ENCODE measurements around the gene DLGAP4.

The DLGAP4 gene, protein sequence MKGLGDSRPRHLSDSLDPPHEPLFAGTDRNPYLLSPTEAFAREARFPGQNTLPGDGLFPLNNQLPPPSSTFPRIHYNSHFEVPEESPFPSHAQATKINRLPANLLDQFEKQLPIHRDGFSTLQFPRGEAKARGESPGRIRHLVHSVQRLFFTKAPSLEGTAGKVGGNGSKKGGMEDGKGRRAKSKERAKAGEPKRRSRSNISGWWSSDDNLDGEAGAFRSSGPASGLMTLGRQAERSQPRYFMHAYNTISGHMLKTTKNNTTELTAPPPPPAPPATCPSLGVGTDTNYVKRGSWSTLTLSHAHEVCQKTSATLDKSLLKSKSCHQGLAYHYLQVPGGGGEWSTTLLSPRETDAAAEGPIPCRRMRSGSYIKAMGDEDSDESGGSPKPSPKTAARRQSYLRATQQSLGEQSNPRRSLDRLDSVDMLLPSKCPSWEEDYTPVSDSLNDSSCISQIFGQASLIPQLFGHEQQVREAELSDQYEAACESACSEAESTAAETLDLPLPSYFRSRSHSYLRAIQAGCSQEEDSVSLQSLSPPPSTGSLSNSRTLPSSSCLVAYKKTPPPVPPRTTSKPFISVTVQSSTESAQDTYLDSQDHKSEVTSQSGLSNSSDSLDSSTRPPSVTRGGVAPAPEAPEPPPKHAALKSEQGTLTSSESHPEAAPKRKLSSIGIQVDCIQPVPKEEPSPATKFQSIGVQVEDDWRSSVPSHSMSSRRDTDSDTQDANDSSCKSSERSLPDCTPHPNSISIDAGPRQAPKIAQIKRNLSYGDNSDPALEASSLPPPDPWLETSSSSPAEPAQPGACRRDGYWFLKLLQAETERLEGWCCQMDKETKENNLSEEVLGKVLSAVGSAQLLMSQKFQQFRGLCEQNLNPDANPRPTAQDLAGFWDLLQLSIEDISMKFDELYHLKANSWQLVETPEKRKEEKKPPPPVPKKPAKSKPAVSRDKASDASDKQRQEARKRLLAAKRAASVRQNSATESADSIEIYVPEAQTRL

DNA sequence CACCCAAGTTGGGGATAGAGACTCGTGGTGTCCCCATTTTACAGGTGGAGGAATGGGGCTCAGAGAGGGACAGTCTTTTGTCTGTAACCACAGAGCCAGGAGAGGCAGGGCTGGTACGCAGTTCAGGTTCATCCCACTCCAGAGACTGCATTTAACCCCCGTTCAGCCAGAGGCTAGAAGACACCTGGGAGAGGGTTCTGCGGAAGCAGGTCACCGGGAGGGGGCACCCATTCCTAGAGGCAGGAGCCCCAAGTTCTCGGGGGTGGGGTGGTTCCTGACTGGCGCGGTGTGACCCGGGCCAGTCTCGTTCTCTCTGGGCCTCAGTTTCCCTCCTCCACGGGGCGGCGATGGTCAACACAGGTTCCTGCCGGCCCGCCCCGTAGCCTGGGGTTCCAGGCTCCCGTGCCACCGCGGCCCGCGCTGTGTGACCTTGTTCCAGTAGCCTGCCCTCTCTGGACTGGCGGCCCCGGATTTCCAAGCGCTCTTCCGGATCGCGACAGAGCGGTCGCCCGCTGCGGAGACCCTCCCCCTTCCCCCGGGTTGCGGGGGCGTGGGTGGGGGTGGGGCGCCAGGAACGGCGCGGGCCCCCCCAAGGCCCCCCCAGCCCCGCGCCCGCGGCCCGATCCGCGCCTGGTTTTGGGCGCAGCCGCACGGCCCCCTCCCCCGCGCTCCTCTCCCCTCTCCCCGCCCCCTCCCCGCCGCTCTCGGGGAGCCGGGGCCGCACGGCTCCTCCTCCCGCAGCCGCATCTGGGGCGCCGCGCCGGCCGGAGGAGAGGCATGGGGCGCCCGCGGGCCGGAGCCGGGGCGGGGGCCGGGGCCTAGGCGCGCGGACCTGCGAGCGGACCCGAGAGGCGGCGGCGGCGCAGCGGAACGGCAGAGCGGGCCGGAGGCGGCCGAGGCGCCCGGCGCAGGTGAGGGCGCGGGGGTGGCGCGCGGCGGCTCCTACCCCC lies at the start of gene DLGAP4:
Gene DLGAP4, plus strand, starts transcription at position 738 of the 950 bp plus-strand sequence. CDS start 125,379 bp downstream, outside the sequence.
- DNase-seq, result no peak

DNA sequence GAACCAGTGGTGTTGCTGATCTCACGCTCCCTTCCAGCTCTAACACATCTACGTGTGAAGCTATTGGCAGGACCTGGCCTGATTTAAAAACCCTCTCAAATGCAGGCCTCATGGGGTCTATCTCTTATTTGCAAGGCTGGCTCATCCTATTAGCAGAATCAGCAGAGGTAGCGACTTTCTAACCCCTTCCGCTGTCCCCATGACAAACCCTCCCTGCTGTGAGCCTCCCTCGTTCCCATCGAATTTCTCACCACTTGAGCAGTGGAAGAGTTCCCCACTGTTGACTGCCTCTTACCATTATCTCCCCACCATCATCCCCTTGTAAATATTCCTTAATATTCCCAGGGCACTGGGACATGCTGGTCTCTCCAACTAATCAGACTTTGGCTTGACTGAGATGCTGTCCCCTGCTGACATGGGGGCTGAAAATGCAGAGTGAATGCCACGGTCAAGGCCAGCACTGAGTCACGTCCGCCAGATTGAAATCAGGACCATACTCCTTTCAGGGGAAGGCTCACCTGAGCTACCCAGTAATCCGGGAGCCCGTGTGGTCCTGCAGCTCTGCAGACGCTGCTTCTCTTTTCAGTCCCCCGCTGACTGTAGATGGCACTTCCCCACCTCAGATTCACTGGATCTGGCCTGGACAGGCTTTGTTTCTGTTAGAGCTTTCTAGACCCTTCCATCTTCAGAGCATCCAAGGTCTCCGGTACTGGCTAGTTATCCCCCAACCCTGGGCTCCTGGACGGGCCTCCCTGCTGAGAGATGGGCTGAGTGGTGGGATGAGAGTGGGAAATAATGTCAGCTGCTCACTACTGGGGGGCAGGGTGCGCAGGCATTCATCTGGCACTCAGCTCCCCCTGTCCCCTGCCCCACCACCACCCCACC lies 46.7 kb upstream of the DLGAP4 start:
- DNase-seq, result no peak

DNA sequence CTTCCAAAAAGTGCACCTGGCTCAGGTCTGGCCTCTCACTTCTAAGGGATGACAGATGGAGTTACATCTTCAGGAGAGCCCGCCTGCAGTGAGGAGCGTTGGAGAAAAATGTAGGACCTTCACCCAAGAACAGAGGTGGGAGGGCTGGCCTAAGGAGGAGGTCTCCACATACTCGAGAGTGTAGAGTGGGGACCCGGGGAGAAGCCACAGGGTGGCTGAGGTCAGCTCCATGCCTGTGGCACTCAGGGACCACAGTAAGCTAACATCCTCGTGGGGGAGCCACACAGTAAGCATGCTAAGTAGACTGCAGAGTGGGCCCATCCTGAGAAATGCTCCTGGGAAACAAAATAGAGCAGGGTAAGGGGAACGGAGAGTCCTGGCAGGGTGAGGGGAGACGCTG lies 45.8 kb upstream of the DLGAP4 start:
- no peak for DNase-seq

DNA sequence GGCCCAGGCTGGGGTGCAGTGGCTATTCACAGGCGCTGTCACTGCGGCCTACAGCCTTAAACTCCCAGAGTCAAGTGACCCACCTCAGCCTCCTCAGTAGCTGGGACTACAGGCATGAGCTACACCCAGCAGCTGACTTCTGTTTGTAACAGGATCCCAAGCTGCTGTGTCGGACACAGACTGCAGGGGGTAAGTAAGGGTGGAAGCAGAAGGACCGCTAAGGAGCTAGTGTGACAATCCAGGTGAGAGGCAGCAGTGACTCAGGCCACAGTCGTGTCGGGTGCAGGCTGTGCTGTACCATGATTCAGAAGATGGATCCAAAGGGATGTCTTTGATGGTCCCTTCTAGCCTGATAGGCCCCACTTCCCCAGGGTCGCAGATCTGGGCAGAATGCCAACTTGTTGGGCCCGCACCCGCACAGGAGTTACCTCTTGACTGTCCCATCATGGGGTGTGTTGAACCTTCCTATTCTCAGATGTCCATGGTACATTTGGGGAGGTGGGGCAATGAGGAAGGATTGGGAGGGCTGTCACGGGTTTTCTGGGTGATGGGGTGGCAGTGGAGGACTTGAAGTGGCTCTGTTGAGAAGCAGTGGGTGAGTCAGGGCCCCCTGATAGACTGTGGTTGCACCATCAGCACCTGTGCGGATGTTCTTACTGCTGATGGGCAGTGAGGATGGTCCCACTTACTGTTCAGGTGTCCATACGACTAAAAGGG lies 44.6 kb upstream of the DLGAP4 start:
- DNase-seq, result no peak

DNA sequence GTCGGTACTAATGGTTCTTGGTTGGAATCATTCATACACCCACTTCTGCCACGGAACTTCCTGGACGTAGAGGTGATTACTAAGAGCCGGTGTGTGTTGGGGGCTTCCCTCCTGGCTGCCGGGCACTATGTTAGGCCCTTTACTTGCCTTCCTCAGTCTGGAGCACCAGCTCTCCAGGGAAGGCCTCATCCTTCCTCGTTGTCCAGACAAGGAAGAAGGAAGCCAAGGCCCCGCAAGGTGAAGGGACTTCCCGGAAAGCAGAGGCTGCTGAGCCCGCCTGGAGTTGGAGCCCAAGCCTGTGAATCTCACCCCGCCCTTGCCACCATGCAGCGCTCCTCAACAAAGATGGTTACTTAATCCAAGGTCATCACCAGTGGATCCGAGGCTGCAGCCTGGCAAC lies 43.7 kb upstream of the DLGAP4 start:
- DNase-seq, result no peak

DNA sequence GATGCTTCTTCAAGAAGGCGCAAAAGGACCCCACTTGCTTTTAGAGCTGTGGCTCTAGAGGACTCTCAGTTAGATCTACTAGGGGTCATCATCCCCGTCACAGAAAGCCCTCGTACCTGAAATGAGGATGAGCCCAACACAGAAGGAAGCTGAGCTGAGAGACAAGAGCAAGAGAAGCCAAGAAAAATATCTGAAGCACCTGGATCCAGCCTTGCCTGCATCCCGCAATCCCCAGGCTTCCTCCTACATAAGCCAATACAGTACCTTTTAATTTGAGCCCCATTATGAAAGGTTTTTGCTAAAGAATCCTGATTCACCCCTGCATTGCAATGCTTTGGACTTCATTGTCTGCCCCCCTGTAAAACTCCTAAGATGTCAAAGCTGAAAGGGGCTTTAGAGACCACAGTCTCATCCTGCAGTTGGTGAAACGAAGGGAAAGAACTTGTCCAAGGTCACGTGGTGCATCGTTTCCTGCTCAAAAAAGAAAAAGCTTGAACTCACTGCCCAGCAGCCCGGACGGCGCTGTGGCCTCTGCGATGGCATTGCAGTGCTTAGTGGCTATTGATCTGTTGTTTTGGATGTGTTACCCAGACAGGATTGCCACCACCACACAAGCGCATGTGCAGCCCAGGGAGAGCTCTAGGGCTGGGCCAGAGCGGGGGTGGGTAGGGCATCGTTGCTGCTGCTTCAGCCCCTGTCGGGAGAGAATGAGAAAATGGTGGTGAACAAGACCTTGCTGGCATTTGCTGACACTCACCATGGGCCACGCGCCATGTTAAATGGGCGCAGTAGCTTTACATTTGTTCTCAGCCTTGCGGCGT lies 41.5 kb upstream of the DLGAP4 start:
- DNase-seq, result no peak

DNA sequence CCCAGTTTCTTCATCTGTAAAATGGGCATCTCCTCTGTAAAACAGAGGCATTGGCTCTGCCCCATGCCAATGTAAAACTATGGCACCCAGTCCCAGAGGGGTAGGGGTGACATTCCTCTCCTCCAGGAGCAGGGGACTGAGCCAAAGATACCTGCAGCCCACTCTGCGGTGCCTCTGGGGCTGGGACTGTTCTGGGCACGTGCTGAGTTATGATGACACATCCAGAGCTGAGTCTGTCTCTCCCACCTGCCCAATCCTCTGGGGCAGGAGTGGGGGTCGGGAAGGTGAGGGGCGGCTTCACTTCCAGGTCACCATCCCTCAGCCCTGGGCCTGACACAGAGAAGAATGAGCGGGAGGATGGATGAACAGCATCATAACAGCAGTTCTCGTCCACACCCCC lies 40.0 kb upstream of the DLGAP4 start:
- no peak for DNase-seq

DNA sequence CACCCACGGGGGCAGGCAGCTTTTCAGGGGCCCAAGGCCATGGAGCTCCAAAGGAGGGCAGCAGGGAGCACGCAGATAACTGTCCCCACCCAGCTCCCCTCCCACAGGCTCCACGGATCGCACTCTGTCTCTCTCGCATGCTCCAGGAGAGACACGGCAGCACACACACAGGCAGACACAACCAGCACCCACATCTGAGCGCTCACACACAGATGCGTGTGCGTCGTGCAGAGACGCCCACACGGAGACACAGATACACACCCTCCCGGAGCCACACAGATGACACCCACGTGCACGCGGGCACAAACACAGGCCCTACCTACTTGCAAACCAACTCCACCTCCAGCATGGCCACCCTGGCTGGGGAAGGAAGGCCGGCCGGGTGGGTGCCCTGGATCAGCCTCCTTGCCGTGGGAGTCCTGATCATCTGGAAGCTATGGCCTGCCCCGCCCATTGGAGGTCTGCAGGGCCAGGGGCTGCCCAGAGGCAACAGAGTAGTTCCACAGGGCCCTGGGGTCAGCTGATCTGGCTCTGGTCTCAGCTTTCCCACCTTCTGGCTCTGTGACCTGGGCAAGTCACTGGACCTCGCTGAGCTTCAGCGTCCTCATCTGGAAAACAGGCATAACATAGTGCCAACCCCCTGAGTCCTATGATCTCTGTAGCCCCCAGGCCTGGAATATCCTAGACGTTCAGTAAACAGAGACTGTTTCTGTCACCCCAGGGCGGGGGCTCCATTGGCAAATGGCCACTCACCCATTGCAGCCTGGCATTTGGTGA lies 38.3 kb upstream of the DLGAP4 start:
- no peak for DNase-seq

DNA sequence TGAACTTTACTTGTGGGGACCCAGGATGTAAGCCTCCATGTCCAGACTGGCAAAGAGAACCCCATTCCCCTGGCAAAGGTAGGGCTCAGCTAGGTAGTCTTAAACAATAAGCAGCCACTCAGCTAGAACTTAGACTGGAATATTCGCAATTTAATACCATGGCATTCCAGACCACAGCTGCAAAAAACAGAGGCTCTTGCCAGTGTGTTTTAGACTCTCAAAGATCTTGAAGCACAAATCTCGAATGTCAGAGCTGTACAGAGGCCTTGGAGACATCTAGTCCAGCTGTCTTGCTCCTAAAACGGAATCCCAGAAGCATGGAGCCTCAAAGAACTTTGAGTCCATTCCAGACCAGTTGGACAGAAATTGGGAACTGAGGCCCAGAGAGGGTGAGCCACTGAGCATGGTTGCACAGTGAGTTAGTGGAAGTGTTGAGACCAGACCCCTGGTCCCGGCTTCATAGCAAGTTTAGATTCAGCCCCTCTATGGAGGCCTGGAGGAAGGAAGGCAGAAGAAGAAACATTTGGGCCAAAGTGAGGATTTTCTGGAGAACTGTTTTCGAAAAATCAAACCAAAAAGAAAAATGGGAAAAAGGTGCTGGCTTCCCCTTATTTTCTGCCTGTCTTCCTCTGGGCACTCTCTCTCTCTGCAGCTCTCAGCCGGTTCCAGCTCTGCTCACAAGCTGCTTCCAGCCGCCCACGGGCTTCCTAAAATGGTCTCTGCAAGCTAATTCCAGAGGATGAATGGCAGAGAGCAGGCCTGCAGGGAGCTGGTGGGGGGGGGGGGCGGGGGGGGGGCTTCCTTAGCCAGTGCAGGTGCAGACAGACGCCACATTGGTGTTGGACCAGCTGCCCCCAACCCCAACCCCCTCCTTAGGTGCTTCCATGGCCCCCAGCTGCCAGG lies 37.4 kb upstream of the DLGAP4 start:
- DNase-seq, result no peak

DNA sequence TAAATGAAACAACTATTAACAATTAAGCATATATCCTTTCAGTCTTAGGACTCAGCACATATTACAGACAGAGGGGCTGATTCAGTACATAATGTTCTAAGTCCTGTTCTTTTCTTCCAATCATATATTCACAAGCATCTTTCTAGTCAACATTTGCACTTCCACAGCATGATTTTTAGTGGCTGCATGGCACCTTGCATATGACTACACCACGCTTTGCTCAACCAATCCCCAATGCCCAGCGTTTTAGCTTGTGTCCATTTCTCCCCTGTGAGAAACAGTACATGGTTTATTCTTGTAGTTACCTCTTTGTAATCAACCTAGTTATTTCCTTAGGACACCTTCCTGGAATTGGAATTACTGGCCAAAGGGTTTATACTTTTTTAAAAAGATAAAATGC lies 36.6 kb upstream of the DLGAP4 start:
- DNase-seq, result no peak

DNA sequence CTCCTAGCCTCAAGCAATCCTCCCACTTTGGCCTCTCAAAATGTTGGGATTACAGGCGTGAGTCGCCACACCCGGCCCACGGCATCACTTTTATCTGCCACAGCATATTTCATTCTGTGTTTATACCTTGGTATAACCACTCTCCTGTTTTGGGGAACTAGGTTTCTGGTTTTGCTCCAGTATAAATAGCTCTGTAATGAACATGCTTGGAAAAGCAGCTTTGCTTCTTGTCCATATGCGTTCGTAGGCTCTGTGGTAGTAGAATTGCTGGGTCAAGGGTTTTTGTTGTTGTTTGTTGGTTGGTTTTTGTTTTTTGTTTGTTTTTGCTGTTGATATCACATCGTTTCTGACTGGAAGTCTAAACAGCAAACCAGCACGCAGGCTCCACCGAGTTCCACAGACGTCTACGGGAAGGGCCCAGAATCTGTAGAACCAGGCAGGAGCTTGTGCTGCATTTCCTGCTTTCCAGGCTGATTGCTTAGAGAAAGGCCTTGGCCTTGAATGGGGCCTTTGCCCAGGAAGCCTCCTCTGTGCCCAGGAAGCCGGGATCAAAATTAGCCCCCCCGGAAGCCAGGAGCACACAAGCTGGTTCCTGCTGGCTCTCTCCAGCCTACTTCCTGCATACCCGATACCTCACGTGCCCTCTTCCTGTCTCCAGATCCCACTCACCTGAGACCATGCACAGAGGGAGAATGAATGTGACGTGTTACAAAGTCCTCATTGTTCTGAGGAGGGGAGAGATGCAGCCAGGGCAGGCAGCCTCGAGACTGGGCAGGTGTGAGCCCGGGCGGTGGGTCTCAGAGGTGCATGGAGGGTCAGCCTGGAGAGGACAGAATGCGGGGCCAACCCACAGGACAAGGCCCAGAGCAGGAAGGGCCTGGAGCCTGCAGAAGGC lies 35.1 kb upstream of the DLGAP4 start:
- no peak for DNase-seq

DNA sequence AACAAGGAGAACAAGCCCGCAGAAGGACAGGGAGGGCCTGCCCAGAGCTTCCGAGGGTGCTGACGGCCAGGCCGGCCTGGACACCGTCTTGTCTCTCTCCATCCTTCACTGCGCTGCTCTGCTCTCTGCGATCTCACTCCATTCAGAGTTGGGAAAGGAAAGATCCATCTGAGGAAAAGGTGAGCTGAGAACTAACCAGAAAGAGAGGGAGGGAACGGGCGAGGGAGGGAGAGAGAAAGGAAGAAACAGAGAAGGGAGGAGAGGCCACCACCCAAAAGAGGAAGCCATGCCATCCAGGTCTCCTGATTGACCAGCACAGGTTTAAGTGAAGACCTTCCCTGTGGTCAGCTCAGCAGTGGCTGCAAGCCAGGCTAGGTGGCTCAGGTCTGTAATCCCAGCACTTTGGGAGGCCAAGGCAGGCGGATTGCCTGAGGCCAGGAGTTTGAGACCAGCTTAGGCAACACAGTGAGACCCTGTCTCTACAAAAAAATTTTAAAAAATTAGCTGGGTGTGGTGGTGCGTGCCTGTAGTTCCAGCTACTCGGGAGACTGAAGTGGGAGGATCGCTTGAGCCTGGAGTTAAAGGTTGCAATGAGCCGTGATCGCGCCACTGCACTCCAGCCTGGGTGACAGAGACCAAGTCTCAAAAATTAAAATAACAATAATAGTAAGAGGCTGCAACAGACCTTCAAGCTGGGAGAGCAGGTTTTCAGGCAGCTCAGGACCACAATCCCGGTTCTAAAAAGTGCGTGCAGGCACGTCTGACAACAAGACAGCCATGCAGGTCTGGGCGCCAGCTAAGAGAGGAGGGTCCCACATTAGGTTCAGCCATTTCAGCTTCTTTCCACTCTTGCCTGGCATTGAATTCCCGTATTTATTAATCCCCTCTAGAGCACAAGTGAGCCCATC lies 34.2 kb upstream of the DLGAP4 start:
- no peak for DNase-seq

DNA sequence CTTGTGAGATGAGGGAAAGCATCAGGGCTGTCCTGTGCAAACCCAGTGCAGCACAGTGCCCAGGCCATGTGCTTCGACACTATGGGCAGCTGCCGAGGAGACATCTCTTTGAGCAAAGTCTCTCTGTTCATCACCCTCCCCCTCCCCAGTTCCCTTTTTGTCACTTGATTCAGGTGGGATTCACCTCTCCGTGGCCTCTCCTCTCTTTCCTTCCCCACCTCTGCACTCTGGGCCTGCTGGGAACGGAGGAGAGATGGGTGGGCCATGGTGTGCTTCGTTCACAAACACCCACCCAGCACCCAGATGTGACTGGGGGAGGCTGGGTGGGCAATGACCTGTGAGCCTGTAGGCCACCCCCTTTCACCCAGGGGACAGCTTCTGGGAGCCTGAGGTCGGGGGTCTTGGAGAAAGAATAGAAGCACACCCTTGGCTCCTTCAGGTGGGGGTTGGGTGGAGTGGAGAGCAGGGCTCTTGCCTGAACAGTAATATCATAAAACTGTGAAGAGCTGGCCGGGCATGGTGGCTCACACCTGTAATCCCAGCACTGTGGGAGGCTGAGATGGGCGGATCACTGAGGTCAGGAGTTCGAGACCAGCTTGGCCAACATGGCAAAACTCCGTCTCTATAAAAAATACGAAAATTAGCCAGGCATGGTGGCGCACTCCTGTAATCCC lies 33.5 kb upstream of the DLGAP4 start:
- no peak for DNase-seq

DNA sequence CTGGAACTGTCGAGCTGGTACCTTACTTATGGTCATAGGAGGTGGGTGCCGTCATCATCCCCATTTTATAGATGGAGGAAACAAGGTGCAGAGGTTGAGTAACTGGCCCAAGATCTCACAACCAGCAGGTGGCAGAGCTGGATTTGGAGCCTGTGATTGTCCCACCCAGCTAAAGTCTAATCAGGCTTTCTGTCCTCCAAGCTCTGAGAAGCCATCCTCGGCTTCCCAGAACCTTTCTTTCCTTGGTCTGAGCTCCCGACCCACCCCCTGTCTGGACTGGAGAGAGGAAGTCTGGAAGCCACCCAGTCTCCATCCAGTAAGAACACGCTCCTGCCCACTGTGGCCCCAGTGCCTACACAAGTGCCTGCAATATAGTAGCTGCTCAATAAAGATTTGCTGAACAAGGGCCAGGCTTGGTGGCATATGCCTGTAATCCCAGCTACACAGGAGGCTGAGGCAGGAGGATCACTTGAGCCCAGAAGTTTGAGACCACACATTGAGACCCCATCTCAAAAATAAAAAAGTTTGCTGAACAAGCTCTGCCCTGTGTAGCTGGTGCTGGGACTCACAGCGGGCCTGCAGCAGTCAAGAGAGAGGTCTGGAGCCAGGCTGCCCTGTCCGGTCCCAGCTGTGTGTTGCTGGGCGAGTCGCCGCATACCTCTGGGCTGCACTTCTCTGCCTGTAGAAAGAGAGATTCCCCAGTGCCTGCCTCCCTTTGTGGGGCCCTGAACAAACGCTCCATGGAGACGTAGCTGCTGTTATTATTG lies 32.5 kb upstream of the DLGAP4 start:
- no peak for DNase-seq
